Ectodermal cell (in vitro differentiated cells): ENCODE measurements around the gene MIP.
"Not testable (repeated sequence)": the region's sequence is repeated elsewhere in the genome, so short reads cannot be mapped to it uniquely, and the experiment has no call there.

Source experiments
- H3K27ac ChIP-seq: 2 replicates; pipeline ENCODE4 v1.7.0; 2013; ENCODE audit warnings: mild to moderate bottlenecking, low read depth, low read length; ENCODE audit not compliant: insufficient read depth, poor library complexity, severe bottlenecking
- H3K27me3 ChIP-seq: 2 replicates; pipeline ENCODE4 v1.7.0; 2013; ENCODE audit warnings: mild to moderate bottlenecking, low read length; ENCODE audit not compliant: insufficient read depth, control insufficient read depth, poor library complexity, severe bottlenecking
- H3K36me3 ChIP-seq: one replicate; pipeline ENCODE4 v1.7.0; 2013; ENCODE audit warnings: low read length; ENCODE audit not compliant: control insufficient read depth, insufficient read depth
- H3K4me1 ChIP-seq: one replicate; pipeline ENCODE4 v1.7.0; 2013; ENCODE audit warnings: low read length; ENCODE audit not compliant: control insufficient read depth, insufficient read depth
- H3K4me3 ChIP-seq: 2 replicates; pipeline ENCODE4 v1.7.0; 2013; ENCODE audit warnings: low read depth, low read length, control low read depth; ENCODE audit not compliant: insufficient read depth
- H3K9me3 ChIP-seq: 2 replicates; pipeline ENCODE4 v1.7.0; 2013; ENCODE audit warnings: mild to moderate bottlenecking, low read length, moderate library complexity; ENCODE audit not compliant: control insufficient read depth
- WGBS, 2 experiments: methylation state at CpG; one replicate each; pipeline ENCODE4 v1.1.7; 2013; ENCODE audit warnings: missing lambda C conversion rate in 2 of 2; 5-methylcytosine and 5-hydroxymethylcytosine counted together

MIP gene

DNA sequence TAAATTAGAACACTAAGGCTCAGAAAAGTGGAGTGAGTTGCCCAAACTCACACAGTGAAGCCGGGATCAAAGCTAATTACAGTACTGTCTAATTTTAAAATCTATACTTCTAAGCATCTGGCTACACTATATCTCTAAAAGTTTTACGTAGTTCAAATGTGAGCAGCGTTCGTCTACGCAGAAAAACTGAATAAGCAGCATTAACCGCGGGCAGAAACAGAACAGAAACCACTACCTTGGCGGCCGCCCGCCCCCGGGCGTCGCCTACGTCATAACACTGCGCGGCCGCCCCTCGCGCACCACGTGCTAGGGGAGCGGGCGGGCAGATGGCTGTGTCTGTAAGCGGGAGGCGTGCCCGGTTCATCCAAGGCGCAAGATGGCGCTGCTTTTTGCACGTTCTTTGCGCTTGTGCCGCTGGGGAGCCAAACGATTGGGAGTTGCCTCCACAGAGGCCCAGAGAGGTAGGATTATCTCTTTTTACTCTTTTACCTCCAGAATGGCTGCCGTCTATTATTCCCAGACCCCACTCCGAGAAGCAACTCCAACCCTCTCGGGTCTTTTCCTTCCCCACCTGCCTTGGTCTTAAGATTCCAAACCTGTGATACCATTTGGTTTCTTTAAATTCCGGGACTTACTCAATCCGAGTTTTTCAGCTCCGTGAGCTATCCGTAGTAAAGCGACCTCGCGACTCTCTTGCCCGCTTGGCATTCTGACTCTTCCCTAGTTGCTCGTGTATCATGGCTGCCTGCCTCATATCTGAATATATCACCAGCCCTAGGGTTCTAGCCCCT is 14.0 kb upstream of the MIP start, which contains the start of gene SPRYD4:
Gene SPRYD4 (plus strand): TSS at position 363 of the 791 bp plus-strand sequence. CDS start 14 bp downstream, at position 377.
- Histone ChIP-seq H3K4me3 (peak within 1 kb of the TSS; percentile 93), H3K9me3 (no peaks in the 10 kb centered on the region), H3K27ac (peak within 1 kb of the TSS; percentile 38), H3K27me3 (no peaks in the 10 kb centered on the region), H3K36me3 (peaks cover 7% of the 10 kb centered on the region), H3K4me1 (peaks cover 6% of the 10 kb centered on the region)
- WGBS, 2 experiments: 1% methylated on average over 43 of the region's 43 CpGs

DNA sequence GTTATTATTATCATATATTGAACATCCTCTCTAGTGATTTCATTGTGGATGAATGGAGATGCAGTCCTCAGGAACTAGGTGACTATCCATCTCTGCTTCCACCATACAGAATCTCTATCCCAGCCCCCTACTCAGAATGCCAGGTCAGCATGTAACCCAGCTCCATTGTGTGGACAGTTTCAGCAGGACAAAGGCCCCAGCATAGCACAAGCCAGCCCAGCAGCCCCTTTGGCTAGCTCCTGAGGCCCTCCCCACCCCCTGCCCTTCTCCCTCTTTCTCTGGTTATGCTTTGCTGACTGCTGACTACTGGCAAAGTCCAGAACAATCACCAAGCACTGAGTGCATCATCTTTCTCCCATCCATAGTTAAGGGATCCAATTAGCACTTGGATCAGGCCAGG is 8.1 kb upstream of the MIP start:
- Histone ChIP-seq H3K36me3 (no peaks in the 10 kb centered on the region), H3K4me1 (peaks cover 11% of the 10 kb centered on the region), H3K4me3 (no peak overlapping the region), H3K27me3 (no peaks in the 10 kb centered on the region), H3K9me3 (no peaks in the 10 kb centered on the region), H3K27ac (peak overlapping the region; percentile 30)

DNA sequence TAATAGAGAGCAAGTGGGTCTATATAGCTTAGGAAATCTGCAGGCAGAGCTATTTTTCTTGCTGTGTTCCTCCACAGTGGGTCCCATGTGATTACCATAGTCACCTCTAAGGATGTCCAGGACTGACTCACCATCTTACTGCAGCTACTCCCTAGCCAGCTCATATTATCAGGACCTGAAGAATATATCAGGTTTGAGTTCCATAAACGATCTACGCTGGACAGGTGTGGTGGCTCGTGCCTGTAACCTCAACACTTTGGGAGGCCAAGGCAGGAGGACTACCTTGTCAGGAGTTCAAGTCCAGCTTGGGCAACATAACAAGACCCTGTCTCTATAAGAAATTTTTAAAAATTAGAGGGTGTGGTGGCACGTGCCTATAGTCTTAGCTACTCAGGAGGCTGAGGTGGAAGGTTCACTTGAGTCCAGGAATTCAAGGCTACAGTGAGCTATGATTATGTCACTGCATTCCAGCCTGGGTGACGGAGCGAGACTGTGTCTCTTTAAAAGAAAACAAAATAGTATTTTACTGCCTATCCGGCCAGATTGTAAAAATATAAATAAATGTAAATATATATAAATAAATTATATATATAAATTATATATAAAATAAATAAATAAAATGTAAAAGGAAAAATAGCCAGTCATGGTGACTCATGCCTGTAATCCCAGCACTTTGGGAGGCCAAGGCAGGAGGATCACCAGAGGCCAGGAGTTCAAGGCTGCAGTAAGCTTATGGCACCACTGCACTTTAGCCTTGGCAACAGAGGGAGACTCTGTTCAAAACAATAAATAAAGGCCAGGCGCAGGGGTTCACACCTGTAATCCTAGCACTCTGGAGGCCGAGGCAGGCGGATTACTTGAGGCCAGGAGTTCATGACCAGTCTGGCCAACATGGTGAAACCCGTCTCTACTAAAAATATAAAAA is 7.0 kb upstream of the MIP start:
- Histone ChIP-seq H3K36me3 (no peaks in the 10 kb centered on the region), H3K9me3 (no peaks in the 10 kb centered on the region), H3K27ac (no peak overlapping the region), H3K4me1 (peaks cover 11% of the 10 kb centered on the region), H3K4me3 (no peak overlapping the region), H3K27me3 (no peaks in the 10 kb centered on the region)
- WGBS, 2 experiments: 94 to 97% methylated on average over 10 of the region's 11 CpGs

DNA sequence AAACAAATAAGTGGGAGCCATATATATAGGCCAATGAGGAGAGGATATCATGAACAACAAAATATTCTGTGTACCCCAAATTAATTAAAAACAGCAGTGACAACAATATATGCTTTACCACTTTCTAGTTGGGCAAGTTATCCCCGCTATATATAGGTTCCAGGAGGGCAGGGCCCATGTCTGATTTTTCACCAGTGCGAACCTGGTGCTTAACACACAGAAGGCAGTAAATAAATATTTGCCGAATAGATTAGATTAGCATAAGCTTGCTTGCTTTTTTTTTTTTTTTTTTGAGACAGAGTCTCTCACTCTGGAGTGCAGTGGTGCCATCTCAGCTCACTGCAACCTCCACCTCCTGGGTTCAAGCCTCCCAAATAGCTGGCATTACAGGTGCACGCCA is 3.4 kb upstream of the MIP start:
- 93 to 98% methylated on average over 4 of the region's 4 CpGs for WGBS, 2 experiments
- Histone ChIP-seq H3K9me3 (no peaks in the 10 kb centered on the region), H3K27me3 (no peaks in the 10 kb centered on the region), H3K36me3 (no peaks in the 10 kb centered on the region), H3K4me1 (peaks cover 4% of the 10 kb centered on the region), H3K27ac (no peak overlapping the region), H3K4me3 (no peak overlapping the region)

DNA sequence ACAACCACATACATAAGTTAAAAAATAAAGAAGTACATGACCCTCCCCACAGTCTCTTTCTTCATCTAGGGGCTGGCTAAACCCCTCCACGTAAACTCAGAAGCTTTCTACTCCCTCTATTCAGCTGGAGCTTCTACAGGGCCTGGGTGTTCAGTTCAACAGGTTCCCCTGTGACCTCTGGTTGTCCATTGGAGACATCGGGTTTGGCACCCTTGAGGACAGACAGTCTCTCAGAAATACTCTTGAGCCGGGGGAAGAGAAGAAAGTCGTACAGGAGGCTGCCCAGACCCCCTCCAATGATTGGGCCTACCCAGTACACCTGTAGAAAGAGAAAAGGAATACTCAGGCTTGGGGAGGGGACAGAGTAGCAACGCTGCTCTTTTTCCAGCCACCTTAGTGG is 3.3 kb downstream of the MIP start:
- WGBS, 2 experiments: 83 to 84% methylated on average over 5 of the region's 5 CpGs

DNA sequence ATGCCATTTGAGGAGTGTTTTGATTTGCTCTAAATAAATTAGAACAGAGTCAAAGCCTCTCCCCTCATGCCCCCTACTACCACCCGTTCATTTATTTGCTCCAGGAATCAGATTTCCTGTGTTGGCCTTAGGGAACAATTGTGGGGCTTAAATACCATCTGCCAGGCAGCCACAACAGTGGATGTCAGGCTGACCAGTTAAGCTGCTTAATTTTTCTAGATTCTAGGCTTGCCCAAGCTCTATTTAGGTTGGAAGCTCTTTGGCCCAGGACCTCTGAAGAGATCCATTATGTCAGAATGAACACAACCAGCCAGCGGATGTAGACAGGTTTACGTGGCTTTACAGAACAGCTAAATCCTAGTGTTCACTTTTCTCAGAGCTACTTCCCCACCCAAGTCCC is 4.2 kb downstream of the MIP start:
- Histone ChIP-seq H3K36me3 (no peaks in the 10 kb centered on the region), H3K4me3 (no peak overlapping the region), H3K27ac (no peak overlapping the region), H3K4me1 (peaks cover 5% of the 10 kb centered on the region), H3K27me3 (no peaks in the 10 kb centered on the region), H3K9me3 (no peaks in the 10 kb centered on the region)
- 78% methylated on average over 3 of the region's 3 CpGs for WGBS, 2 experiments

More for the DNA sequence above, 3.3 kb downstream of the MIP start:
- no peaks in the 10 kb centered on the region for H3K27me3 ChIP-seq
- no peaks in the 10 kb centered on the region for H3K9me3 ChIP-seq
- no peak overlapping the region for H3K4me3 ChIP-seq
- H3K27ac ChIP-seq: no peak overlapping the region
- peaks cover 5% of the 10 kb centered on the region for H3K4me1 ChIP-seq
- H3K36me3 ChIP-seq: no peaks in the 10 kb centered on the region

DNA sequence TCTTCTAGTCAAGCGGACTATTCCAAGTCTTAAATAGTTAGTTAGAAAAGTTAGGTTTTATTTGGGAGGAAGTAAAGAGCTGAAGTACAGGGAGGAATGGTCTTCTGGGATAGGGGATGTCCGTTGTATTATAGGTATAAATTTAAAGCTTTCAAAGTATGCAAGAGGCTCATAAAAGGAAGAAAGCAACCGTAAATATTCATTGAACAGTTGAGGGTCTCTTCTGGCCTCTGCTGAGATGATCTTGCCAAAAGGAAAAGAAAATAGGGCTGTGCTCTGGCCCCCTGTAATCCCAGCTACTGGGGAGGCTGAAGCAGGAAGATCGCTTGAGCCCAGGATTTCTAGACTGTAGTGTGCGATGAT is 4.9 kb downstream of the MIP start:
- Histone ChIP-seq H3K36me3 (no peaks in the 10 kb centered on the region), H3K4me3 (peak overlapping the region; percentile 63), H3K27me3 (no peaks in the 10 kb centered on the region), H3K9me3 (no peaks in the 10 kb centered on the region), H3K4me1 (peaks cover 5% of the 10 kb centered on the region), H3K27ac (peak overlapping the region; percentile 84)
- 60 to 66% methylated on average over 4 of the region's 5 CpGs for WGBS, 2 experiments

DNA sequence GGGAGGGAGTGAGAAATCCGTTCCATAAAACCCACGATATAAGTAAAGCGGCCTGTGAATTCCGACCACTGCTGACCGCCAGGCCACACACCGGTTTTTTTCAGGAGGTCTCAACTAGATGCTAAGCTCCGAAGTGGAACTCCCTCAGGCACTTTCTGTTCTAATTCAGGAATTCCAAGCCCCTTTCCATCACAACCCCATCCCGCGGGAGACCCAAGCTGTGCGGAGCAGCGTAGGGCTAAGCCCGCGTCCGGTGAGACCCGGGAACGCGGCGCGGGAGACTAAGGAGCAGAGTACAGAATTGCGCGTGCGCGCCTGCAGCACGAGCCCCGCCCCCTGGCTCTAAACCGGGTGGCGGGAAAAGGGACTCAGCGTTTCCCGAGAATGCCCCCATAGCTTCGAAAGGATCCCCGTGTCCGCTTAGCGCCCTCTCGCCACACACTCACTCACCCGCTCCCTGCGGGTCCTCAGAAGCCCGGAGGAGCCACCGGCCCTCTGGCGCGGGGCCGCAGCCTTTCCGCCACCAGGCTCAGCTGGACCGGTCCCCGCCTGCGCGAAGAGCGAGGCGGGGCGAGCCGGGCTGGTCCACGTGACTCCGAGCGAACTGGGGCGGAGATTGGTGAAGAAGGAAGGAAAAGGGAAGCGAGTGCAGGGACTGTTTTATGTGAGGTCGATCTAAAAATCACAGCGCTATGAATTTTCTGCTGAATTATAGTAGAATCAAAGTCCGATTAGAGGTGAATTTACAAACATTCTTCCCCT is 5.4 kb downstream of the MIP start, which contains the start of gene TIMELESS:
Gene TIMELESS (minus strand): TSS at position 567 of the 762 bp plus-strand sequence. CDS start 15,256 bp downstream, outside the sequence.
- peak within 1 kb of the TSS; percentile 84 for H3K27ac ChIP-seq
- WGBS, 2 experiments: 0% methylated on average over 57 to 58 of the region's 58 CpGs
- H3K36me3 ChIP-seq: no peaks in the 10 kb centered on the region
- H3K4me3 ChIP-seq: peak within 1 kb of the TSS; percentile 63
- no peaks in the 10 kb centered on the region for H3K9me3 ChIP-seq
- peaks cover 5% of the 10 kb centered on the region for H3K4me1 ChIP-seq
- no peaks in the 10 kb centered on the region for H3K27me3 ChIP-seq

DNA sequence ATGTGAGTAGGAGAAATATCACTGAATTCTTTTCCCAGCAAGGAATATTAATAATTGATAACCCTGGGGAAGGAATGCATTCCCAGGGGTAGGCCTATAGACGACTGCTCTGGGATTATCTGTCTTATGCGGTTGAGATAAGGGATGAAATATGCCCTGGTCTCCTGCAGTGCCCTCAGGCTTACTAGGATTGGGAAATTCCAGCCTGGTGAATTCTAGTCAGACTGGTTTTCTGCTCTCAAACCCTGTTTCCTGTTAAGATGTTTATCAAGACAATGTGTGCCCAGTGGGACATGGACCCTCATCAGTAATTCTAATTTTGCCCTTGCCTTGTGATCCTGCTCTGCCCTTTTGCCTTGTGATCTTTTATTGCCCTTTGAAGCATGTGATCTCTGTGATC is 11.2 kb downstream of the MIP start:
- H3K27me3 ChIP-seq, H3K4me1 ChIP-seq, H3K27ac ChIP-seq, H3K36me3 ChIP-seq, H3K4me3 ChIP-seq, H3K9me3 ChIP-seq: not testable (repeated sequence)
- 88 to 89% methylated on average over 2 of the region's 2 CpGs for WGBS, 2 experiments
